HG03025 (cell line): Measurements from ENCODE around the gene ACADVL.

ENCODE experiments used
- ATAC-seq: cut with Tn5 transposase; IDR thresholded peaks from one replicate; pipeline ENCODE4 v1.9.1; 2021; ENCODE audit warnings: mild to moderate bottlenecking, moderate library complexity; ENCODE audit not compliant: unreplicated experiment, low FRiP score

ACADVL gene

DNA sequence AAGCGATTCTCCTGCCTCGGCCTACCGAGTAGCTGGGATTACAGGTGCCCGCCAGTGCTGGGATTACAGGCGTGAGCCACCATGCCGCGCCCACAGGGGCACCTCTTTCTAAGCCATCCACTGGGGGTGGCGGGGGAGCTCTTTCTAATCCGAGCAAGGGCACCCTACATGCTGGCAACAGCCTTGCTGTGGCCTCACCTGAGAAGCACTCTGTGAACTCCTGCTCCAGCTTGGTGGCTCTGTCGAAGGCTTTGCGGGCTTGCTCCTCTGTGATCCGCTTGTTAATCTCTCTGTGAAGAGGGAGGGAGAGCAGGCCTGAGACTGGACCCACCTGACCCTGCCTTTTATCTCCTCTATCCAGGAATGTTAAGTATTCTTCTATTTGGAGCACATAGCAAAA, 28.7 kb upstream of the ACADVL start:
- no peak for ATAC-seq

DNA sequence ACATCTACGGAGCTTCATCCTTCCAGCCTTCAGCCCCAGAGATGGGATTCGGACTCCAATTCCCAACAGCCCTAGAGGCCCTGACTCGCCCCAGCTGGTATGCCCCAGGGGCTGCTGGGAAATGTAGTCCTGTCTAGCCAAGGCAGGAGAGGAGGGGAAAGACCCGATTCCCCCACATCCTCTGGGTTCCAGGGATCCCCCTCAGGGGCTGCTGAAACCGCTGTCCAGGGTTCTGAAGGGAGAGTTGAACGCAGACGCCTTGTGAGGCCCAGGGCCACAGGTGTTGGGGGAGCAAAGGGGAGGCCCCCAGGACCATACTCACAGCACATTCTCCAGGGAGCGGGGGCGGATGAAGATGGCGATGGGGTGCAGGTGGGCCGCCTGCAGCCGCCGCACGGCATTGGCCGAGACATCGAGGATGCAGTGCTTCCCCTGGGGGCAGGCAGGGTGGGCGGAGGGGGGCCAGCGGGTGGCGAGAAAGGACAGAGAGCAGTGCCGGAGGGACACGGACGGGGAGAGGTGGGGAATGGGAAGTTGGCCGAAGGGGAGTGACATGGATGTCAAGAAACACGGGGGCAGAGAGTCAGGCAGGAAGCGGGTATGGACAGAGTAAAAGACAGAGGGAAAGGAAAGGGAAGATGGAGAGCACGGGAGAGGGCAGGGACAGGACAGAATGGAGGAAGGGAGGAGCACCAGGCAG, 28.0 kb upstream of the ACADVL start:
- no peak for ATAC-seq

DNA sequence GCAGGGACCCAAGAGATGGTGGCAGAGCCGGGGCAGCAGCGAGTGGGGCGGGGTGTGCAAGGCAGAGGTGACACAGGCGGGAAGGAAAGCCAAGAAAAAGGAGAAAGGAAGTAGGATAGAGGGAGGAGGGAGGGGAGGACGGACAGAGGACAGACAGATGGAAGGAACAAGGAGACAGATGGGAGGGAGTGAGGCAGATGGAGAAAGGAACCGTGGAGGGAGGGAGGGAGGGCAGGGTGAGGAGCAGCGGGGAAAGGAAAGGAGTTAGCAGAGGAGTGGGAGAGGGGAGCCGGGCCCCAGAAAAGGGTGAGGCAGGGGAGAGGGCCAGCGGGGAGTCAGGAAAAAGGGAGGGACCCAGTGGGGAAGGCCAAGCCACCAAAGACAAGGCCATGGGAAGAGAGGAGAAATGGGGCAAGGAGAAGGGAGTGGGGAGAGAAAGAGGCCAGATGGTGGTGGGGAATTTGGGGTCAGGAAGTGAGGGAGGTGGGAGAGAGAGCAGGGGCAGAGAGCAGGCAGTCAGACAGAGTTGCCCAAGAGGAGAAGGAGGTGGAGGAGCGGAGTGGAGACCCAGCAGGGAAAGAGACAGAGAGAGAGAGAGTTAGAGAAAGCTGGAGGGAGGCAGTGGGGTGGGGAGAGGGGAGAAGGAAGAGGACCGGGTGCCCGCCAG, 27.3 kb upstream of the ACADVL start:
- no peak for ATAC-seq

DNA sequence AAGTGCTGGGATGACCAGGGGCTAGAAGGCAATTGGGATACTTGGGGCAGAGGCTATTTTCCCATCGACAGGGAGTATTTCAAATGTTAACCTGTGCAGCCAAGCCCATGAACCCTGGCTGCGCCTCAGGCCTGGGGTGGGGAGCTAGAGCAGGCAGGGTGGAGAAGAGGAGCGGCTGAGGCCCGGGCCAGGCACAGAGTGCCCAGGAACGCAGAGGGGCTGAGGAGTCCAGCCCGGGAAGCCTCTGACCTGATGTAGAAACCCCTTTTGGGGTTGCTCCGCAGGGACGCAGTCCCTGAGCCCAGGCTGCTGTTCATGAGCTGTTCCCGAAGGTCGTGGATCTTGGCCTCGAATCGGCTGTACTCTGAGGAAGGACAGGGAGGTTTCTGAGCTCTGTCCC, 23.8 kb upstream of the ACADVL start:
- ATAC-seq = no peak

- ATAC-seq = no peak
Measured at GRCh38 chr17:7196651-7197401, 22.9 kb upstream of the ACADVL start.

DNA sequence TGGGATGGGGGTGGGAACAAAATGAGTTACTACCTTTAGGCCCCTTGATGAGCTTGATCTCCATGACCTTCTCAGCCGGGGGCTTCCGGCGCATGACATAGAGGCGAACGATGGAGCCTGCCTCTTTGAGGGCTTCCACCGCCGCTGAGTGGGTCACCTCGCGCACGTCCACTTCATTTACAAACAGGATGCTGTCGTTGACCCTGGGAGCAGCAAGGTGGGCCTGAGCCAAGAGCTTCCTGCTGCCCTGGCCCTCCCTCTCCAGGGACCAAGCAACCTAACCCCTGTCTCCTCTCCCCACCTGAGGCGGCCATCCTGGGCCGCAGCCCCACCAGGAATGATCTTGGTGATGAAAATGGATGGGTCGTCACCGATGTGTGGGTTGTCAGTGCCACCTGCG, 16.3 kb upstream of the ACADVL start:
- ATAC-seq = no peak

DNA sequence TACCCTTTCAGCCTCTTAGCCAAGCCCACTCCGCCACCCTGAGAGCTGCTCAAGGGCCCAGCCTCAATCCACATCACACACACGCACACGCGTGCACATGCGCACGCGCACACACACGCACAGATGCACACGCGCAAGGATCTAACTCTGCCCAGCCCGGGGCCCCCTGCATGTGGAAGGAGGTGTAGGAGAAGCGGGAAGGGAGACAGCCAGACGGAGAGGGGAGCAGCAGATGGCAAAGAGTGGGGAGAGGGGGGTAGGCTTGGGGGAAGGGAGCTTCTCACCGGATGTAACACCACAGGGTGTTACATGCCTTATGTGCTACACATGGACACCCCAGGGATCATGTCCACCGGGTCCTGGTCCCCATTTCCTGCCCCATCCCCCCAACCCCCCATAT, 15.4 kb upstream of the ACADVL start:
- ATAC-seq = no peak

DNA sequence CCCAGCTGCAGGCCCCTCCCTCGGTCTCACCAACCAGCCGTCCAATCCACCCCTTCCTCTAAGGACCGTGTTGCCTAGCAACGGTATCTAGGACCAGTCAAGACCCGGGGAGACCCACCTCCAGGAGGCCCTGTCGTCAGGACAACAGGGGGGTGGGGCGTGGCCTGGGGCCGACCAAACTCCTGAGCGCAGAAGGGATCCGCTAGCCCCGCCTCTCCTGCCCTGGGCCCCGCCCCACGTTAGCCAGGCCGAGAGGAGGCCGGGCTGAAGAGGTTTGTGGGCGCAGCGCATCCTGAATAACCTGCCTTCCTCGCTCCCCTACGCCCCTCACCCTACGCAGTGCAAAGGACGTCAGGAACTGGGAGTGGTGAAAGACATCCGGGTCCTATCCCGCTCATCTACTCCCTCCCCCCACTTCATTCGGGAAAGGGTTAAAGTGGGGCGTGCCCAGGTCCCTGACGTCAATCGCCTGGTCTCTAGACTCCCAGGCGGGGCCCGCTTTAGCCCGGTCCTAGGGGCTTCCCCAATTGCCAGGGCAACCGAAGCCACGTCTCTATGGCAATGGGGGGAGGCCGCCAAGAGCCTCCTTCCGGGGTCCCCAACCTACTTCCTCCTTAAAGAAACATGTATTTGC, 14.8 kb upstream of the ACADVL start:
- ATAC-seq = peak; percentile 64

DNA sequence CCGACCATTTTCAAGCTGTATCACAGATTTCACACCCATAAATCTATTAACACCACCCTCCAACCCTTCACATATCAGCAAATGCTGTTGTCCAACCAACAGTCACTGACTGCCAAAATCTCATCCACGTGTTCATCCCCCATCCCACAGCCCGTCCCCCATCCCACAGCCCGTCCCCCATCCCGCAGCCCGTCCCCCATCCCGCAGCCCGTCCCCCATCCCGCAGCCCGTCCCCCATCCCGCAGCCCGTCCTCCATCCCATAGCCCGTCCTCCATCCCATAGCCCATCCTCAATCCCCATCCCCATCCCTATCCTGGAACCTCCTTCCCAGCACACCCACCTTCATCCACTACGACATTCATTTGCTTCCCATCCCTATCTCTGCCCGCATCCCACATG, 14.2 kb upstream of the ACADVL start:
- ATAC-seq = no peak

DNA sequence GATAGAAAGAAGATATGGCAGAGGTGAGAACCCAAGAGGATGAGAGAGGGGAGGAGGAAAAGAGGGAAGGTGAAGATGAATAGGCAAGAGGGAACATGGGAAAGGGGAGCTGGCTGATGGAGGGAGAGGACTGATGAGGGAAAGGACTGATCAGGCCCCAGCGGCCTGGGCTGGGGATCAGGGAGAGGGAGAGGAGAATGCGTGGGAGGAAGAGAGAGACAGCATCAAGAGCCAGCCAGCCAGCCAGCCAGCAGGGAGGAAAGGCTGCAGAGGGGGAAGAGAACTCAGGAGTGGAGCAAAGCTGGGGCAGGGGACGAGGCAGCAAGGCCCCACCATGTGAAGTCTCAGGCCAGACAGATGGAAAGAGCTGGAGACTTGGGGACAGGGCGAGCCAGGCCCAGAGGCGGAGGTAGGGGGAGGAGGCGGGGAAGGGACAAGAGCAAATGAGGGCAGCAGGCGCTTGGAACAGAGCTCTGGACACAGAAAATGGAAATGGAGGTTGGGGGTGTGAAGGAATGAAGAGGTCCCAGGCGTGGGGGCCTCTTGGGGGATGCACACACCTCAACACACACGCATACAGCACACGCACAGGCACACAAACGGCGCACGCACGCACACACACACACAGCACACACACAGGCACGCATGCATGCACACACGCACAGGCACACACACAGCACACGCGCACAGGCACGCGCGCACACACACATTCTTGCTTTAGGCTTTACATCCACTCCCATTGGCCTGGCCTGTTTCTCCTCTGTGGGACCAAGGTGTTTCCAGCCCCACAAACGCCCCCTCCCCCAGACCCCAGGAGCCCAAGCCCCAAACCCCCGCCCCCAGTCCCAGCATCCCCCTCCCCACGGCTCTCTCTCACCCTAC, 12.4 kb upstream of the ACADVL start:
- no peak for ATAC-seq

DNA sequence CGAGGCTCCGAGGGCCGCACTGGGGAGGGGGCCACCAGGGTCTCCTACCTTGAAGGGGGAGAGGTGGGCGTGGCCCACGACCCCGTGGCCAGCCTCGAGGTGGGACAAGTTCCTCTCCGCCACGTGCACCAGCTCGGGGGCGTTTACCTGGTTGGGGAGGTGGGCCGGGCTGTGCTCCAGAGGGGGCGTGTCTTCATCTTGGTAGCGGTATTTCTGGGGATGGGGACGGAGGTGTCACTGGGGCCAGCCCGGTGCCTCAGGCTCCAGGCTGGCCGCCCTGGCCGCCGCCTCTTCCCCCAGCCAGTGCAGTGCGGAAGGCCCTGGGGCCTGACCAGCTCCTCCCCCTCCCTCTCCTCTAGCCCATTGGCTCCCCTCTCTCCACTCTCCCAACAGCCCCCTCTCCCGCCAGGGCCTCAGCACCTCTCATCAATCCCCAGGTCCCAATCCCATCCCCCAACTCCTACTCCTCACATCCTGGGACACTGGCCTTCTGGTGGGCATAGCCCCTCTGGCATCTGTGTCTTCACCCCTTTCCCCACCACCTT, 11.6 kb upstream of the ACADVL start:
- ATAC-seq = no peak

DNA sequence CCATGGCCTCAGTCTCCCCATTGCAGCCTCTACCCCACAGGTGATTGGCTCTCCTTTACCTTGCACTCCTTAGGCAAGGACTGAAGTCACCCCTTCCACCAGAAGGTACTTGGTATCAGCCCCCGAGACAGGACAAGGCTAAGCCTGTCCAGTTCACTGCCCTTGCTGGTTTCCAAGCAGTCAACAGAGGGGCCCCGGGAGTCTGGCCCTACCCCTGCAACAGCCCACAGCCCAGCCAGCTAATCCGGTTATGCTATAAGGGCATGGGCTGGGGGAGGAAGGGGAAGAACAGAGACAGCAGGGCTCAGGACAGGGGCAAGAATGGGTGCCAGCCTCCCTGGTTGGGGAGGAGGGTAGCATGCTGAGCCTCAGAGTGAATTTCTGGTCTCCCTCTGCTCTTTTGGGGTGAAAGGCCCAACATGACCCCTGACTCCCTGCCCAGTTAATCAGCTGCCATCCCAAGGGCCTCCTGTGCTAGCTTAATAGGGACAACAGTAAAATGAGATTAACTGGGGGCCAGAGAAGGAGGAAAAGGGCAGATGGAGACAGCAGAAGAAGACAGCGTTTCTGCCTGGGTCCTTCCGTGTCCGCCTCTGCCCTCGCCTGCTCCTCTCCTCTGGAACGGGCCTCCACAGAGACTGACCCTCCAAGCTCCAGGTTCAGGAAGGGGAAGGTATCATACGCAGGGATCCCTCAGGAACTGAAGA, 10.8 kb upstream of the ACADVL start:
- no peak for ATAC-seq

DNA sequence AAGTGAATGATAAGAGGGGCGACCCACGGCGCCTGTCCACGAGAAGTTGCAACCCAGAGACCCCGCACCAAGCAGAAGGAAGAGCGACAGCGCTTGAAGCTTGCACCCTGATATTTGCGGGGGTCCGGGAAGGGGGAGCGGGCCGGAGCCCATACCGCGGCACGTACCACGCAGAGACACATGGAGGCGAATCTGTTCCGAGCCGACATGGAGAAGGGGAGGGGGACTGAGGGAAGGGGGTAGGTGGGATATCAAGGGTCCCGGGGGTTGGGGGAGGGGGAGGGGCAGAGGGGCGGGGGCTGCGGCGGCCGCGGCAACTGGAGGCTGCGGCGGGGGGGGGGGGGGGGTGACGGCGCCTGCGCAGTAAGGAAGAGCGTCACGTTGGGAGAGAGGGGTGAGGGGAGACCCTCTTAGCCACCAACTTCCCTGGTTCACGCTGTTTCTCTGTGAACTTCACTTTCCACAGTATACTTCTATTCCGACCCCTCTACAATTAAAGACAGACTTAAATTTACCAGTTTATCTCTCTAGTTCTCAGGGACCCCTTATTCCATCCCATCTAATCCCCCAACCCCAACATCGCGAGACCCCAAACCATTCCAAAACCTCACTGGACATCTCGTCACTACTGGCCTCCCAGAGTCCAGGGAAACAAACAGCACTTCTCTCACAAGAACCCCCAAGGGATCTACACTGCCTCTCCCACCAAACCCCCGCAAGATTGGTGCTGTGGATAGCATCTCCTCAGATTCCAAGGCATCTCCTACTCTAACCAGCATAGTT, 8.1 kb upstream of the ACADVL start:
- ATAC-seq = no peak

- ATAC-seq = peak; percentile 5
Measured at GRCh38 chr17:7213895-7214299, 5.8 kb upstream of the ACADVL start.

DNA sequence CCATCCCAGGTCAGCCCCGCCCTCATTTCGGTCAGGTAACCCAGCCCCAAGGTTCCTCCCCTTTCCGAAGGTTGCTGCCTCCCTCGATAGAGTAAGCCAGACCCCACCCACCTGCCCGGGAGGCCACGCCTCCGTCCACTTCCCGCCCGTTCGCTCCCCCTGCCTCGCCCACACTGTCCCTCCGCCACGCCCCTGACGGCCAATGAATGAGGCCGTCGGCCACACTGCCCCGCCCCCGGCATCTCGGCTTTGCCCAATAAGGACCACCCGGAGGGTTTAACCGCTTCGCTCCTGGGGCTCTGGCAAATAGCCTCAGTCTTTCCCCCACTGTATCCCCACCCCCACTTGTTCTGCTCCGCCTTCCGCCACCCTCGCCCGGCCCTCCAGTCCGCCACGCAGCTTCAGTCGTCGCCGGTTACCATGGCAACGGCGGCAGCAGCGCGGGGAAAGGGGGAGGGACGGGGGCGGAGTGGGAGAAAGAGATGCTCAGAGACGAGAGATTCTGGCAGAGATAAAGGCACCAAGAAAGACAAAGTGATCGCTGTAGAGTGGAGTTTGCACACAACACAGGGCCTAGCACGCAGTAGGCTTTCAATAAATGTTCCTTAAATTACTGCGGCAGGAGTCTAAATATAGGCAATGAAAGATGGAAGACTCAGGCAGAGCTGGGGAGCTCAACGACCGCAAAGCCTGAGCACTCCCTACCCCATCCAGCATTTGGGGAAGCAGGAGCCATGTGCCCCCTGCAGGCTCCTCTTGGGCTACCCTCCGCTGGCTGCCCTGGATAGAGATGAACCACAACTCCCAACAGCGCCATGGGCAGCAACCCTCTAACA, 5.2 kb upstream of the ACADVL start:
- peak; percentile 52 for ATAC-seq

DNA sequence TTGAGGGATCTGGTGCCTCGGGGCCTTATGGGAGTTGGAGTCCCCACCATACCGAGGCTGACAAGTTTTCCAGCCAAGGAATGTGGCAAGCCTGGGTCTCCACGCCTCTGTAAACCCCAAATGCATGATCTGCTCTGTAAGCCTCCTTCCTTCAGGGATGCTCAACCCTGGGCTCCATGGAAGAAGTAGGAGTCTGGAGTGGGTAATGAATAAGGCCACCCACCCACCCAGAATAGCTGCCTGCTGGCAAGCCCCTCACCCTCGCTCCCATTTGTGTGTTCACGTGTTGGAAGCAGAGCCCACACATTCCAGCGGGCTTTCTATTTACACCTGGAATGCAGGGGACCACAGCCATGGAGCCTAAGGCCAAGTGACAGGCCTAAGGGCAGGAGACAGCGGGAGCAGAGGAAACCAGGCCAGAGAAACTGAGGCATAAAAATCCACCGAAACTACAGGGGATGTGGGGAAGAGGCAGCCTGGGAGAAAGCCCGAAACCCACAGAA, 4.6 kb upstream of the ACADVL start:
- ATAC-seq = no peak

GRCh38 chr17:7215652-7216180, 4.0 kb upstream of the ACADVL start:
- no peak for ATAC-seq
